Neural crest cell (in vitro differentiated cells): ENCODE data around the gene NLGN1. TPM values are rescaled to one million over a fixed set of nuclear protein-coding genes. Genes with fewer than 3 reads are reported as not detected.

Source experiments
- DNase-seq: peaks from one replicate; pipeline ENCODE4 v3.0.0; 2021; ENCODE audit warnings: low read depth, mixed read lengths, low spot score
- H3K27ac Mint-ChIP-seq: one replicate; pipeline ENCODE4 v1.8.0; 2021; ENCODE audit warnings: mild to moderate bottlenecking, mixed read lengths; ENCODE audit not compliant: unreplicated experiment
- H3K27me3 Mint-ChIP-seq: 2 replicates; pipeline ENCODE4 v1.8.0; 2021; ENCODE audit warnings: low read depth, mild to moderate bottlenecking, mixed read lengths
- H3K36me3 Mint-ChIP-seq: 2 replicates; pipeline ENCODE4 v1.8.0; 2021; ENCODE audit warnings: low read depth, mild to moderate bottlenecking, mixed read lengths
- H3K4me1 Mint-ChIP-seq: 2 replicates; pipeline ENCODE4 v1.8.0; 2021; ENCODE audit warnings: mixed read lengths
- H3K4me3 Mint-ChIP-seq: one replicate; pipeline ENCODE4 v1.8.0; 2021; ENCODE audit warnings: mild to moderate bottlenecking, mixed read lengths
- H3K9me3 Mint-ChIP-seq: 2 replicates; pipeline ENCODE4 v1.8.0; 2021; ENCODE audit warnings: mixed read lengths
- total RNA-seq: library from RNA; stranded (reverse); gene quantifications from 2 replicates; pipeline ENCODE4 v1.2.1, GENCODE V29; 2021
- TF ChIP-seq, protein P1 (sequence below): fragments of 200-600 bp; sonication (generic); conservative IDR thresholded peaks from 2 replicates; pipeline ENCODE4 v1.5.0; 2021; ENCODE audit warnings: antibody characterized with exemption, mild to moderate bottlenecking

Gene NLGN1
- total RNA-seq, 1 donor from 2014 or later, result 20.0 TPM

DNA sequence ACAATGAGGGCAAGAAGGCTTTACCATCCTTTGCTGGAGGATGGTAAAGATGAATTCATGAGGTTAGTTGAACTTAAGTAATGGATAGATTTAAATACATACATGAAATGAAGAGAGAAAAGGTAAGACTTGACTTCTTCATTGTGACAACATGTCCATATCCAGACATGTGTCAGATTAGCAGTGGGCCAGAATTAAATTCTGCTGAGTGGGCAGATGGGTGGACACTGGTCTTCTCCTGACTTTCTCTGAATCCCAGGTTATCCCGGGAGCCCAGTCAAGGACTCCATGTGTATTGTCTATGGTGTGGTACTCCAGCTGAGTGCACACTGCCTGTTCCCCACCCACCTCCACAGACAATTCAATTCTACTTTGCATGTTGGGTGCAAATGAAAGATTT is 603.1 kb downstream of the NLGN1 start:
- TF ChIP-seq, protein P1, sequence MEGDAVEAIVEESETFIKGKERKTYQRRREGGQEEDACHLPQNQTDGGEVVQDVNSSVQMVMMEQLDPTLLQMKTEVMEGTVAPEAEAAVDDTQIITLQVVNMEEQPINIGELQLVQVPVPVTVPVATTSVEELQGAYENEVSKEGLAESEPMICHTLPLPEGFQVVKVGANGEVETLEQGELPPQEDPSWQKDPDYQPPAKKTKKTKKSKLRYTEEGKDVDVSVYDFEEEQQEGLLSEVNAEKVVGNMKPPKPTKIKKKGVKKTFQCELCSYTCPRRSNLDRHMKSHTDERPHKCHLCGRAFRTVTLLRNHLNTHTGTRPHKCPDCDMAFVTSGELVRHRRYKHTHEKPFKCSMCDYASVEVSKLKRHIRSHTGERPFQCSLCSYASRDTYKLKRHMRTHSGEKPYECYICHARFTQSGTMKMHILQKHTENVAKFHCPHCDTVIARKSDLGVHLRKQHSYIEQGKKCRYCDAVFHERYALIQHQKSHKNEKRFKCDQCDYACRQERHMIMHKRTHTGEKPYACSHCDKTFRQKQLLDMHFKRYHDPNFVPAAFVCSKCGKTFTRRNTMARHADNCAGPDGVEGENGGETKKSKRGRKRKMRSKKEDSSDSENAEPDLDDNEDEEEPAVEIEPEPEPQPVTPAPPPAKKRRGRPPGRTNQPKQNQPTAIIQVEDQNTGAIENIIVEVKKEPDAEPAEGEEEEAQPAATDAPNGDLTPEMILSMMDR, result no peak
- Mint-ChIP-seq H3K27me3 (no peaks in the 10 kb centered on the region), H3K4me1 (peaks cover 9% of the 10 kb centered on the region), H3K27ac (no peak overlapping the region), H3K9me3 (peaks cover 4% of the 10 kb centered on the region), H3K36me3 (peaks cover 3% of the 10 kb centered on the region), H3K4me3 (no peak overlapping the region)
- DNase-seq, result no peak

- DNase-seq, result peak; percentile 1
- Mint-ChIP-seq H3K27ac (no peak overlapping the region), H3K4me3 (no peak overlapping the region), H3K4me1 (peaks cover 9% of the 10 kb centered on the region), H3K27me3 (no peaks in the 10 kb centered on the region), H3K9me3 (peaks cover 4% of the 10 kb centered on the region), H3K36me3 (peaks cover 3% of the 10 kb centered on the region)
- TF ChIP-seq, protein P1, result peak; percentile 43
These were observed 605.0 kb downstream of the NLGN1 start for GRCh38 chr3:174002543-174002942.

DNA sequence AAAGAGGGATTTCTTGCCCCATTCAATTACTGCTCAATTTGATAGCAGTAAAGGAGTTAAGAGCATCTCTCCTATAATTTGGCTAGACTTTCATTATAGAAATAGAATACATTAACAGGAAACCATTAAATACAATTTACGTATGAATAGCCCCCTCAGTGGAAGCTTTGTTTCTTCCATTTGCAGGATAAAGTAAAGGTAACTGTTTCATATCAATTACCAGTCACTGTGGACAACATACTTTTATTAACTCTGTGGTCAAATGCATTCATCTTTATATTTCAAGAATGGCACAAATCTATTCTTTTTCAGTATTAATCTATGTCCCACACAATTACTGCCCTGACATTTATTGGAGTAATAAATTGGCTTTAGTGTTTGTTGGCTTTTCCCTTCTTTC is 613.4 kb downstream of the NLGN1 start:
- H3K9me3 Mint-ChIP-seq, result no peaks in the 10 kb centered on the region
- no peaks in the 10 kb centered on the region for H3K36me3 Mint-ChIP-seq

DNA sequence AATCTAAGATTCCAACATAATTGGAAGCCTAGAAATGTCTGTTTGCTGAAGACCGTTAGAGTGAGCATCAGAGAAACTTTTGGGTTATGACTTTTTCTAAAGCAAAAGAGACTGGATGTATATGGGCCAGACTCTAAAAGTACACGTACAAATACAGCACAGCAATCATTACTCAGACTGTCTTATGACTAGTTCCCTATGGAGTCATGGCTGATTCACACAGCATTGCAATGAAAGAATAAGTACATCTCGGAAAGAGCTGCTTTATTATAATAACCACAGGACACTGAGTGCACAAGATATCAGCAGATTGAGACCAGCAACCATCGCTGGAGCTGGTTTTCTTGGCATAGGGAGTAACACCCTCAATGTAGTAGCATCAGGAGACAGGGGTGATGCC is 618.6 kb downstream of the NLGN1 start:
- no peak for DNase-seq
- Mint-ChIP-seq H3K4me3 (no peak overlapping the region), H3K9me3 (peaks cover 4% of the 10 kb centered on the region), H3K27me3 (no peaks in the 10 kb centered on the region), H3K4me1 (no peaks in the 10 kb centered on the region), H3K27ac (no peak overlapping the region), H3K36me3 (peaks cover 4% of the 10 kb centered on the region)
- TF ChIP-seq, protein P1, result no peak

More for the DNA sequence above, 613.4 kb downstream of the NLGN1 start:
- DNase-seq, result no peak
- Mint-ChIP-seq H3K27ac (no peak overlapping the region), H3K4me3 (no peak overlapping the region), H3K4me1 (no peaks in the 10 kb centered on the region), H3K27me3 (no peaks in the 10 kb centered on the region)
- TF ChIP-seq, protein P1, result no peak

DNA sequence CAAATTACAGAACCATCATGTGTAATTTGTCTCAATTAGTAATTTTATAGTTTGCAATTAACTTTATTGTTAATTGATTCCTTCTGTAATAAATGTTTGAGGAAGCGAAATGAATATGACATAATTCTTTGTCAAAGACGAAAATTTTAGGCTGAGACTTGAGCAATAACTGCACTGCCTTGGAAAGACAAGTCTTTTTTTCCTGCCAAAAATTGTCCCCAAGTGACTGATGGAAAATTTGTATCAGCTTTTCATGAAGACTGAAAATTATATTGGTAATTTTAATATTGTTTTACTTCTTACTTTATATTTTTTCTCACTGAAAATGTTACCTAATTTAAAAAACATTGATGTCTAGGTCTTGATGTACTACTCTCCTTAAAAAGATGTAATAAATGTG is 622.6 kb downstream of the NLGN1 start:
- Mint-ChIP-seq H3K4me3 (no peak overlapping the region), H3K27ac (no peak overlapping the region), H3K36me3 (peaks cover 4% of the 10 kb centered on the region), H3K4me1 (no peaks in the 10 kb centered on the region), H3K9me3 (peaks cover 4% of the 10 kb centered on the region), H3K27me3 (no peaks in the 10 kb centered on the region)
- DNase-seq, result no peak
- TF ChIP-seq, protein P1, result no peak

GRCh38 chr3:174023421-174023820 is 625.9 kb downstream of the NLGN1 start:
- Mint-ChIP-seq H3K4me1 (no peaks in the 10 kb centered on the region), H3K4me3 (no peak overlapping the region), H3K27me3 (no peaks in the 10 kb centered on the region), H3K9me3 (peaks cover 6% of the 10 kb centered on the region), H3K27ac (no peak overlapping the region), H3K36me3 (peaks cover 8% of the 10 kb centered on the region)
- DNase-seq, result no peak
- TF ChIP-seq, protein P1, result no peak
